ENCODE data around the gene AMH.

The AMH gene

DNA sequence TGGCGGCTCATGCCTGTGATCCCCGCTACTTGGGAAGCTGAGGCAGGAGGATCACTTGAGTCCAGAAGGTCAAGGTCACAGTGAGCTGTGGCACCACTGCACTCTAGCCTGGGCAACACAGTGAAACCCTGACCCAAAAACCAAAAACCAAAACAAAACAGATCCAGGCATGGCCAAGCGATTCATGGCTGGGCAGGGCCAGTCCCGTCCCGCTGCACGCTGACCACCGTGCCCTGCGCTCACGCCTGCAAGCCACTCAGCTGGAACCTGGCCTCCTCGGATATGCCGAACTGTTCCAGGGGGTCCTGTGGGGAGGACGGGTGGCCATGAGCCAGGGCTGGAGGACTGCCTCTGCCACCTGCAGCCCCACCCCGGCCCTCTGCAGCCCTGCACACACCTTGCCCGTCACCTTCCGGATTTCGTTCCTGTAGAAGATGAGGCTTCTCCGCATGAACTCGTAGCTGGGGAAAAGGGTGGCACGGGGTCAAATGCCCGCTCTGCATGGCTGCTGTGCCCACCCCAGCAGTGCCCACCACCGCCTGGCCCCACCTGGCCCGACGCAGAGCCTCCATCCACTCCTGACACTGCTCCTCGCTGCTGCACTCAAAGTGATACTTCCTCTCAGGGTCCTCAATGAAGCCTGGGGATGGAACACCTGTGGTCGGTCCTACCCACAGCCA lies 15.4 kb upstream of the AMH start:
- CTCF ChIA-PET: interaction anchor here (0.7 to 1.2 kb wide), 2 partner anchors 40 to 159 kb away, joined by 3 to 4 read pairs; no protein-coding TSS in a partner anchor
- POLR2A ChIA-PET: no interaction called here
- TF ChIP-seq, protein P1, sequence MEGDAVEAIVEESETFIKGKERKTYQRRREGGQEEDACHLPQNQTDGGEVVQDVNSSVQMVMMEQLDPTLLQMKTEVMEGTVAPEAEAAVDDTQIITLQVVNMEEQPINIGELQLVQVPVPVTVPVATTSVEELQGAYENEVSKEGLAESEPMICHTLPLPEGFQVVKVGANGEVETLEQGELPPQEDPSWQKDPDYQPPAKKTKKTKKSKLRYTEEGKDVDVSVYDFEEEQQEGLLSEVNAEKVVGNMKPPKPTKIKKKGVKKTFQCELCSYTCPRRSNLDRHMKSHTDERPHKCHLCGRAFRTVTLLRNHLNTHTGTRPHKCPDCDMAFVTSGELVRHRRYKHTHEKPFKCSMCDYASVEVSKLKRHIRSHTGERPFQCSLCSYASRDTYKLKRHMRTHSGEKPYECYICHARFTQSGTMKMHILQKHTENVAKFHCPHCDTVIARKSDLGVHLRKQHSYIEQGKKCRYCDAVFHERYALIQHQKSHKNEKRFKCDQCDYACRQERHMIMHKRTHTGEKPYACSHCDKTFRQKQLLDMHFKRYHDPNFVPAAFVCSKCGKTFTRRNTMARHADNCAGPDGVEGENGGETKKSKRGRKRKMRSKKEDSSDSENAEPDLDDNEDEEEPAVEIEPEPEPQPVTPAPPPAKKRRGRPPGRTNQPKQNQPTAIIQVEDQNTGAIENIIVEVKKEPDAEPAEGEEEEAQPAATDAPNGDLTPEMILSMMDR (IDR thresholded peaks at IDR 0.05; ENCODE audit: control extremely low read depth, extremely low read depth, low read depth, missing control alignments): no peak
- no peak for DNase-seq (ENCODE audit: extremely low spot score)

DNA sequence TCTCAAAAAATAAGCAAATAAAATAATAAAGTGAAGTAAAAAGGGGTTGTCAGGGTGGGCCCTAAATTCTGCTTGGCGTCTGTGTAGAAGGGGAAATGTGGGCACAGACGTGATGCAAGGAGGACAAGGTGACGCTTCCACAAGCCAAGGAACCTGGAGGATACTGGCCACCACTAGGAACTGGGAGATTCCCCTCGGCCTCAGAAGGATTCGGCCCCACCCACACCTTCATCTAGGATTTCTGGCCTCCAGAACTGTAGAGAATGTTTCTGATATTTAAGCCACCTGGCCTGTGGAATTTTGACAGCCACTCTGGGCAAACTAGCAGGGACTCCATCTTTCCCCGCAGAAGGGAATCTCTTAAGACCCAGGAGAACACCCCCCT lies 14.1 kb upstream of the AMH start:
- TF ChIP-seq, protein P1 (IDR thresholded peaks at IDR 0.05; ENCODE audit: control extremely low read depth, extremely low read depth, low read depth, missing control alignments): no peak
- ChIA-PET CTCF (interaction anchor here (1.2 to 2.0 kb wide), 9 partner anchors 9 to 81 kb away, joined by 3 to 14 read pairs (median 6); no protein-coding TSS in a partner anchor), POLR2A (interaction anchor here (0.5 kb wide), 1 partner anchor 363 kb away, joined by 3 read pairs; no protein-coding TSS in a partner anchor)
- no peak for DNase-seq (ENCODE audit: extremely low spot score)

DNA sequence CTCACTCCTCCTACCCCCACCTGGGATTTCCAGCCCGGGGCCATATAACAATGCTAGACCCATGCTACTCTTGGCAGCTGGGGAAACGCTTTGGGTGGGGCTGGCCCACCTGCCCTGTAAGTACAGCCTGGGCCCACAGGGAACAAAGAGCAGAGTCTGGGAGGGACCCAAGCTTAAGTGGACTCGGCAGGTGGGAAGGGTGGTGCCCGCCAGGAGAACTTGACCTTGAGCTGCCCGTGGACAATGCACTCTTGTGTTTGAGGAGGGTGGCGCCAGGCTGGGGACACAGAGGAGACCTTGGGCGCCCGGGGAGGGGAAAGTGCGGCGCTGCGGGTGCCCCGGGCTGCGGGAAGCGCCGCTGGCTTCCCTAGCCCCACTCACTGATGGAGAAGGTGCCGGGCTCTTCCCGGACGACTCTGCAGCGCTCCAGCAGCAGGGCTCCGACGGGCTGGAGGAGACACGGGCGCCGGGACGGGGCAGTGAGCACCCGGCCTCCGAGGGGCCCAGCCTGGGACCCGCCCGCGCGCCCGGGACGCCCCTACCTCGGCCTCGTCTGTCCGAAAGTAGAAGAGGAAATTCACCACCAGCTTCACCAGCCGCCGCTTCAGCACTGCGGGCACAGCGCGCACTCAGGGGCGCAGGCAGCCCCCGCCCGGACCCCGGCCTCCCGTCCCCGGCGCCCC lies 13.6 kb upstream of the AMH start:
- no peak for DNase-seq (ENCODE audit: extremely low spot score)
- CTCF ChIA-PET: interaction anchor here (0.6 to 2.0 kb wide), 20 partner anchors 9 to 113 kb away, joined by 3 to 14 read pairs (median 4); partner anchors contain the start of gene JSRP1
- TF ChIP-seq, protein P1 (IDR thresholded peaks at IDR 0.05; ENCODE audit: control extremely low read depth, extremely low read depth, low read depth, missing control alignments): no peak
- POLR2A ChIA-PET: interaction anchor here (0.6 kb wide), 1 partner anchor 19 kb away, joined by 3 read pairs; no protein-coding TSS in a partner anchor

DNA sequence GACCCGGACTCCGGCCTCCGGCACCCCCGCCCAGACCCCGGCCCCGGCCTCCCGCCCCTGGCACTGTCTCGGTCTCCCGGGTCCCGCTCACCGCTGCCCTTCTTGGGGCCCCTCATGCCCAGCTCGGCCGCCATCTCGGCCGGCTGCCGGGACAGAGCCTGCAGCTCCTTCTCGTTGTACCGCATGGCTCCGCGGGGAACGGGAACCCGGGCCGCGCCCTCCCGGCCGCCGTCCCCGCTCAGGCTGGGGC lies 13.1 kb upstream of the AMH start:
- DNase-seq (ENCODE audit: extremely low spot score): no peak
- TF ChIP-seq, protein P1 (IDR thresholded peaks at IDR 0.05; ENCODE audit: control extremely low read depth, extremely low read depth, low read depth, missing control alignments): no peak
- ChIA-PET CTCF (interaction anchor here (0.6 to 2.0 kb wide), 20 partner anchors 10 to 113 kb away, joined by 3 to 14 read pairs (median 4); partner anchors contain the start of gene JSRP1), POLR2A (interaction anchor here (0.6 kb wide), 1 partner anchor 20 kb away, joined by 3 read pairs; no protein-coding TSS in a partner anchor)

DNA sequence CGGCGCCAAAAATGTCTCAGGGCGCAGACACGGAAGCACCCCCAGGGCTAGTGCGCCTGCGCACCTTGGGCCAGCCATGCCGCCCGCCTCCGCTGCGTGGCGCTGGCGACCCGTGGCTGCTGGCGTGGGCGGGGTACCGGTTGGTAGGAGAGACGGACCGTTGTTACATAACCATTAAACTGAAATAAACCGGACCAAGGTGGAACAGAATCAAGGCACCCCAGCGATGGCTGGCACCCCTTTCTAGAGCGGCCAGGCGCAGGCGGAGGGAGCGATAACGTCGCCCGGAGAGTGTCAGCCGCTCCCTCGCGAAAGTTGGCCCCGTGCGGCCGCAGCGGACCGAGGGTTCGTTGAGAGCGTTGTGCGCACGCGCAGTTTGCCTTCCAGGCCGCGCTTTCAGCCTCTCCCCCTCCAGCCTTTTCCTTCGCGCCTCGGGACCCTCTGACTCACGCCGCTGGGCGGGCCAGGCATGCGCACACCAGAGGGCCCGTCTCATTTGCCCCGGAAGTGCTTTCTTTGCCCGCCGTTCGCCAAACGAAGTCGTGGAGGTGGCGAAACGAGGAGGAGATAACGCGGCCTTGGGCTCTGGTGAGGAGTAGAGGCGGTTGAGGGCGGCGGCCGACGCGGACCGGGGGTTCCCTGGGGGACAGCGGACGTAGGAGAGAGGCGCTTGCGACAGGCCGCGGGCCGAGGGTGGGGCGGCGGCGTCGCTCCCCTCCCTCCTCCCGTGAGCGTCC lies 12.6 kb upstream of the AMH start, which contains the start of the genes PLEKHJ1 and SF3A2:
TSS of gene PLEKHJ1 (minus strand) at position 16 of the 737 bp plus-strand sequence. CDS start 81 bp downstream, outside the sequence.
TSS of gene SF3A2 (plus strand) at position 511 of the 737 bp plus-strand sequence. CDS start 6,595 bp downstream, outside the sequence.
- TF ChIP-seq, protein P1 (IDR thresholded peaks at IDR 0.05; ENCODE audit: control extremely low read depth, extremely low read depth, low read depth, missing control alignments): peak; percentile 99
- ChIA-PET CTCF (interaction anchor here (0.7 to 5.3 kb wide), 19 partner anchors 10 to 114 kb away, joined by 3 to 37 read pairs (median 5); partner anchors contain the start of gene JSRP1), POLR2A (interaction anchor here (0.7 kb wide), 1 partner anchor 110 kb away, joined by 3 read pairs; no protein-coding TSS in a partner anchor)
- peak; percentile 99 for DNase-seq (ENCODE audit: extremely low spot score)

Data from GM10248 (cell line).